Measurements from ENCODE around the gene WHRN.

Gene WHRN

DNA sequence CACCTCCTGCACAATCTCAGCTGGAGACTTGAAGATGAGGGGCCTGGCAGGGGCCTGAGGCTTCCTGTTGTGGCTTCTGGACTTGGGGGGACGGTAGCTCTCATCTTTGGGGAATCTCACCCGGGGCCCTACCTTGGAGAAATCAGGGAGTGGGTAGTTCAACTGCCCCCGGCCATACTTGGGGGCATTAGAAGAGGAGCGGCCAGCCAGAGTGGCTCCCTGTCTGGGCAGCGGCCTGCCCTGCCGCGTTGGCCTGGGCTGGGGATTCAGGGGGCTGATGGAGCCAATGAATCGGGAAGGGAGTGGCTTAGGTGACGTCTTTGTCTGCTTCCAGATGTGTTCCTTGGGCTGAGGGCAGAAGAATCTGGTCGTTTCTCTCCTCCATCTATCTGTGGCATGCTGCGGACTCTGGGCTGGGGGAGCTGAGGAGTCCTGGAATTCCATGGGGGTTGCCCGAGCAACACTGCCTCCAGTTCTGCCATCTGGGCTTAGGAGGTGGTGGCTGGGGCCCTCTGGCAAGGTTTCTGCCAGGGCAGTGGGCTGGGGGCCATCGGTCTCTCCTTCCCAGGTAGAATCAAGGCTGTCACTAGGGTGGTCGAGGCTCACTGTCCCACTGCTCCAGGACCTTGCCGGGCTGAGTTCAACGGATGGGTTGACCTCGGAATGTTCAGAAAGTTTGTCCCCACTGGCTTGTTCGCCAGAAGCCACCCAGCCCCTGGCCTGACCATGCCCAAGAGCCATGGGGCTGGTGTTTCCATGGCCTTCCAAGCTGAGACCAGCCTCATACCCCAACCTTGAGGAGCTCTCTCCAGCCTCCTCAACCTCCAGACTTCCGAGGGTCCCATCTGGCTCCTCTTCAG is 128.5 kb downstream of the WHRN start:
- ChIA-PET CTCF (interaction anchor here (0.6 kb wide), 1 partner anchor 10 kb away, joined by 3 read pairs; no protein-coding TSS in a partner anchor), POLR2A (no interaction called here)
- no peak for DNase-seq (ENCODE audit: extremely low spot score)
- TF ChIP-seq NFRKB (IDR thresholded peaks at IDR 0.05) (no peak), L3MBTL2 (conservative IDR thresholded peaks at IDR 0.05) (no peak), PKNOX1 (IDR thresholded peaks at IDR 0.05) (no peak), BHLHE40 (IDR thresholded peaks at IDR 0.05; ENCODE audit: borderline replicate concordance) (no peak), FOXK2 (IDR thresholded peaks at IDR 0.05) (no peak), FOXM1 (IDR thresholded peaks at IDR 0.05; ENCODE audit: borderline replicate concordance) (no peak), CTBP1 (IDR thresholded peaks at IDR 0.05; ENCODE audit: borderline replicate concordance) (no peak), LEF1 (IDR thresholded peaks at IDR 0.05; ENCODE audit: borderline replicate concordance) (no peak), ZNF384 (IDR thresholded peaks at IDR 0.05) (no peak), ARNT (IDR thresholded peaks at IDR 0.05) (no peak), SP1 (IDR thresholded peaks at IDR 0.05) (no peak), SUZ12 (IDR thresholded peaks at IDR 0.05) (no peak), FOXA1 (IDR thresholded peaks at IDR 0.05) (no peak), TARDBP (IDR thresholded peaks at IDR 0.05) (no peak)

DNA sequence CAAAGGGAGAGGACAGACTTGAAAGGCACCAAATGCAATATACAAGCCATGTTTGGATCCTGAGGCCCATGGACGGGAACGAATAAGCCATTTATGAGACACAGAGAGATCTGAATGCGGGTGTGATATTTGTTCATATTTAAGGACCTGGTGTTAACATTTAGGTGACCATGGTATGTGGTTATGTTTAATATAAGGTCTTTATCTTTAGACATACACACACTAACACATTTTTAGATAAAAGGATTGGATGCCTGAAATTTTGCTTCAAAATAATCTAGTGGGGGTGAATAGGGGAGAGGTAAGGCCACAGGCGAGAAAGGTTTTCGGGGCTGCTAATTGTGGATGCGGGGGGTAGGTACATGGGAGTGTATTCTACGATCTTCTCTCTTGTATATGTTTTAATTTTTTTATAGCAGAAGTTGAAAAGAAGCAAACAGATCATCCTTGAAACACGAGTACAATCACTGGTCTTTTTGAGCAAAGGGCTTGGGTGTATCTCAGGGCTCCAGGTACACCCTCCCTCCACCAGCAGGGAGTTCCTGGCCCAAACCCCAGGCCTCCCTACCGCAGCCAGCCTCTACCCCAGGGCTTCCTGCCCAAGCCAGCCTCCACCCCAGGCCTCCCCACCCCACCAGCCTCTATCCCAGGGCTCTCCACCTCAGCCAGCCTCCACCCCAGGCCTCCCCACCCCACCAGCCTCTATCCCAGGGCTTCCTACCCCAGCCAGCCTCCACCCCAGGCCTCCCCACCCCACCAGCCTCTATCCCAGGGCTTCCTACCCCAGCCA is 129.7 kb downstream of the WHRN start:
- no peak for TF ChIP-seq FOXM1 (IDR thresholded peaks at IDR 0.05; ENCODE audit: borderline replicate concordance)
- no peak for TF ChIP-seq LEF1 (IDR thresholded peaks at IDR 0.05; ENCODE audit: borderline replicate concordance)
- TF ChIP-seq L3MBTL2 (conservative IDR thresholded peaks at IDR 0.05), result no peak
- TF ChIP-seq ELF4 (IDR thresholded peaks at IDR 0.05), result no peak
- no peak for TF ChIP-seq BHLHE40 (IDR thresholded peaks at IDR 0.05; ENCODE audit: borderline replicate concordance)
- no peak for TF ChIP-seq FOXA1 (IDR thresholded peaks at IDR 0.05)
- no peak for TF ChIP-seq SUZ12 (IDR thresholded peaks at IDR 0.05)
- TF ChIP-seq HDGF (IDR thresholded peaks at IDR 0.05; ENCODE audit: borderline replicate concordance), result no peak
- TF ChIP-seq ARNT (IDR thresholded peaks at IDR 0.05), result no peak
- TF ChIP-seq TARDBP (IDR thresholded peaks at IDR 0.05), result no peak
- ChIA-PET POLR2A (no interaction called here), CTCF (no interaction called here)
- no peak for DNase-seq (ENCODE audit: extremely low spot score)

DNA sequence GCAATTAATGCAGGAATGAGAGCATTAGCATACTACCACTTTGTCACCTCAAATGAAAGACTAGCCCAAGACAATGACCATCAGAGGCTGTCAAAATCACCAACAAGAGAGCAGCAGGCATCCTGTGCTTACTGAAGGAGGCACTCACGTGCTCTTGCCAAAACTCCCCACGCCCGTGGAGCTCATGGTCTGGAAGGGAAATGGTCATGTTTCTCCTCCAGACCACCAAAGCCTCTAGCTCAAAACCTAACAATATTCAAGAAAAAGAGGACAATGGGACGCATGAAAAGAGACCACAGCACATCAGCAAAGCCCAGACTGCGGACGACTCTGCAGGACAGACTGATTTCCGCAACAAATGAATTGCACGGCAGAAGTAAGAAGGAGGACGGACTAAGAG is 130.3 kb downstream of the WHRN start:
- no peak for DNase-seq (ENCODE audit: extremely low spot score)
- ChIA-PET POLR2A (no interaction called here), CTCF (no interaction called here)
- TF ChIP-seq ELF4 (IDR thresholded peaks at IDR 0.05), result no peak
- no peak for TF ChIP-seq BHLHE40 (IDR thresholded peaks at IDR 0.05; ENCODE audit: borderline replicate concordance)

GRCh38 chr9:114373960-114374730 is 131.1 kb downstream of the WHRN start:
- CTCF ChIA-PET, result no interaction called here
- TF ChIP-seq SP1 (IDR thresholded peaks at IDR 0.05) (no peak), NFRKB (IDR thresholded peaks at IDR 0.05) (no peak), ZNF384 (IDR thresholded peaks at IDR 0.05) (no peak), L3MBTL2 (conservative IDR thresholded peaks at IDR 0.05) (no peak)
- POLR2A ChIA-PET, result no interaction called here
- DNase-seq (ENCODE audit: extremely low spot score), result no peak

- TF ChIP-seq NFRKB (IDR thresholded peaks at IDR 0.05) (no peak), HDGF (IDR thresholded peaks at IDR 0.05; ENCODE audit: borderline replicate concordance) (no peak), ELF4 (IDR thresholded peaks at IDR 0.05) (no peak), ZNF384 (IDR thresholded peaks at IDR 0.05) (no peak), BHLHE40 (IDR thresholded peaks at IDR 0.05; ENCODE audit: borderline replicate concordance) (no peak), FOXM1 (IDR thresholded peaks at IDR 0.05; ENCODE audit: borderline replicate concordance) (no peak), PKNOX1 (IDR thresholded peaks at IDR 0.05) (no peak), FOXA1 (IDR thresholded peaks at IDR 0.05) (no peak), ARNT (IDR thresholded peaks at IDR 0.05) (no peak), L3MBTL2 (conservative IDR thresholded peaks at IDR 0.05) (no peak), CTBP1 (IDR thresholded peaks at IDR 0.05; ENCODE audit: borderline replicate concordance) (no peak), FOXK2 (IDR thresholded peaks at IDR 0.05) (no peak), SP1 (IDR thresholded peaks at IDR 0.05) (no peak), SUZ12 (IDR thresholded peaks at IDR 0.05) (no peak), TARDBP (IDR thresholded peaks at IDR 0.05) (no peak), LEF1 (IDR thresholded peaks at IDR 0.05; ENCODE audit: borderline replicate concordance) (no peak)
- no peak for DNase-seq (ENCODE audit: extremely low spot score)
- POLR2A ChIA-PET, result no interaction called here
- CTCF ChIA-PET, result no interaction called here
Observed at GRCh38 chr9:114372921-114373448, 132.3 kb downstream of the WHRN start.

All from HEK293T (cell line).